CD4-positive, alpha-beta T cell treated with Interferon gamma for 1 hour (primary cell): Measurements from ENCODE around the gene KRTAP10-1.
"Not testable (repeated sequence)": the region's sequence is repeated elsewhere in the genome, so short reads cannot be mapped to it uniquely, and the experiment has no call there.

ENCODE experiments used
- DNase-seq: peaks from one replicate; pipeline ENCODE4 v3.0.0-alpha.2; 2020

KRTAP10-1 gene

DNA sequence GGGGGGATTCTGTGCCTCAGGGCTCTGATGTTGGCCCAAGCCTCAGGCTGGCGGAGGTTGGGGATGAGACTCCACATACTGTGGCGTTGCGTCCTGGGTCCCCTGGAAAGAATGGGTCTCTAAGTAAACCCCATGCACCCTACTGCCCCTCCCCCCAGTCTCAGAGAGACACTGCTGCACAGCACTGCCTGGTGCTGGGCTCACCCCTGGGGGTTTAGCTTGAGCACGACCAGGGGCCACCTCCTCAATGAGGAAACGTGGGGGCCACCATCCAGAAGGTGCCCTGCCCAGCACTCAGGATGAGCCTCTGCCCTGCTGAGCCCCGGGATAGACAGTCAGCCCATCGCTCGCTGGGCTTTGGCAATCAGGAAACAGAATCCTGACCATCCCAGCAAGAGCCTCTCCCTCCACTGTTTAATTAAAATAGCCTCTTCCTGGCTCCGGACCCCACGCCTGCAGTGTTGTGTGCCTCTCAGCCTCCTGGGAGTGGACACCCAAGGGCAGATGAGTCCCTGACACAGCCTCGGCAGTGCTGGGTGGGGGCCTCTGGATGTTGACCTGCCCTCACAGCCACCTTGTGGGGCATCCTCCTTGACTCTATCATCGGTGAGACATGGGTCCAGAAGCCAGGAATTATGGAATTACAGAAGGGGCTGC lies 30.0 kb upstream of the KRTAP10-1 start:
- no peak for DNase-seq

DNA sequence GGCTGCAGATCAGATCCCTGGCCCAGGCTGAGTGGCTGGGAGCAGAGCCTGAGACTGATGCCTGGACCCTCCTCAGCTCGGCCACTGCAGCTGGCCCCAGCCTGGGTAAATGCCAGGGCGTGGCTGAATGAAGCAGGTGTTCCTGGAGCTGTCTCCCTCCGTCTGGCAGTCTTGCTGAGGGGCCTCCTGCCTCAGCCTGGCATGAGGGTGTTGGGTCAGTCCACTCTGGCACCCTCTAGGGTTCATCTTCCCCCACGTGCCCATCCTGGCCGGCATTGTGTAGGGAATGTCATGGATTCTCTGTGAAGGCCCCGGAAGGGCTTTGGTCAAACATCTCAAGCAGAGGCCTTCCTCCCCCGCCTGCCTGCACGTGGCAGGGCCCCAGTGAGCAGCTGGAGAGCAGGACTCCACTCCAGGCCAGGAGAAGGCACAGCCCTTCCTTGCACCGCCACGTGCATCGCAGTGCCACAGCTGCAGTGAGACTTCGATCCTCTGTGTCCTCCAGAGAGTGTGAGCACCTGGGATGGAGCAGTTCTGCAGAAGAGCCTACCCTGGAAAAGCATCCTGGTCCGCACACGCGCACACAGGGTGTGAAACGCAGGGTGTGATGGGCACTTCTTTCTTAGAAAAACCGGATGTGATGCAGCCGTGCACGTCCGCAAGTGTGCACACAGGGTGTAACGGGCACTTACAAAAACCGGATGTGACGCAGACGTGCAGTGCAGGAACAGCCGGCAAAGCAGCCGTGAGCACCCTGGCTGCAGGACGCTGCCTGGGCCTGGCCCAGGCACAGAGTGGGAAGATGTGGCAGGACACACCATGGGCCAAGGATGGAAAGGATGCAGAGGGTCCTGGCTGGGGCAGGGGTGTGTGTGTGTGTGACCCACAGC lies 28.9 kb upstream of the KRTAP10-1 start:
- no peak for DNase-seq

DNA sequence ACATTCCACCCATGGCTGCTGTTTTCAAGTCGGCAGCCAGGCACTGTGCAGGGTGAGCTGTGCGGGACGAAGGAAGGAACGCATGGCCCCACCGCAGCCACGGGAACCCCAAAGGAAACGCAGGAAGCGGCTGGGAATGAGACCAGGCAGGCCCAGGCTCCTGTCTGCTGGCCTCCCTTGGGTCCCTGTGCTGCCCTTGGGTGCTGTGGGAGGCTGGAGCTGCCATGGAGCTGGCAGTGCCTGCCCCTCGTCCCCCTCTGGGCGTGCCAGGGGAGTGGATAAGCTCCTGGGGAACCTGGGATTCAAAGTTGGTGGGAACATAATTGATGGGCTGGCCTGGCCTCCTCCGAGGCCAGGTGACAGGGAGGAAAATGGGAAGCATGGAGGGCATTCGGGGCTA lies 28.3 kb upstream of the KRTAP10-1 start:
- no peak for DNase-seq

GRCh38 chr21:44567481-44568171 lies 27.6 kb upstream of the KRTAP10-1 start:
- no peak for DNase-seq

GRCh38 chr21:44566403-44566802 lies 26.4 kb upstream of the KRTAP10-1 start:
- no peak for DNase-seq

DNA sequence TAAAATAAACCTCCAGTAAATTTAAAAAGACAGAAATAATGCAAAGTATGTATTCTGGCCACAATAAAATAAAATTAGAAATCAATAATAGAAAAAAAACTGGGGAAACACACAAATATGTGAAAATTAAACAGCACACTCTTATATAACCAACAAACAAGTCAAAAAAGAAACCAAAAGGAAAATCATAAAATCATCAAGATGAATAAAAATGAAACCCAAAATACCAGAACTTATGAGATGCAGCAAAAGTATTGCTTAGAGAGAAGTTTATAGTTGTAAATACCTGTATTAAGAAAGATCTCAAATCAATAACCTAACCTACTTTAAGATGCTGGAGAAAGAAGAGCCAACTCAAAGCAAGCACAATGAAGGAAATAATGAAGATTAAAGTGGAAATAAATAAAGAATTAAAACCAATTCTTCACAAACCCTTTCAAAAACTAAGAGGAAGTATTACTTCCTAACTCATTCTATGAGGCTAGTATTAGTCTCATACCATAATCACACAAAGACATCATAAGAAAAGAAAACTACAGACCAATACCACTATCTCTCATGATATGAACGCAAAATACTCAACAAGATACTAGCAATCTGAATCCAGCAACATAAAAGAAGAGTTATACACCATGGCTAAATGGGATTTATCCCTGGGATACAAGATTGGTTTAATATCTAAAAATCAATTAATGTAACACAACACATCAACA lies 25.0 kb upstream of the KRTAP10-1 start:
- DNase-seq, result no peak

GRCh38 chr21:44564099-44564498 lies 24.1 kb upstream of the KRTAP10-1 start:
- DNase-seq, result no peak

GRCh38 chr21:44558695-44559094 lies 18.7 kb upstream of the KRTAP10-1 start, which contains the start of gene KRTAP10-3:
Gene KRTAP10-3, minus strand, starts transcription at chr21:44558795. Its CDS starts 80 bp downstream, at chr21:44558715.
- DNase-seq, result no peak

- not testable (repeated sequence) for DNase-seq
Measured at GRCh38 chr21:44558329-44558675, 18.3 kb upstream of the KRTAP10-1 start.

- DNase-seq, result no peak
Measured at GRCh38 chr21:44557491-44558328, 17.7 kb upstream of the KRTAP10-1 start.

GRCh38 chr21:44556879-44557278 lies 16.9 kb upstream of the KRTAP10-1 start:
- DNase-seq, result no peak

DNA sequence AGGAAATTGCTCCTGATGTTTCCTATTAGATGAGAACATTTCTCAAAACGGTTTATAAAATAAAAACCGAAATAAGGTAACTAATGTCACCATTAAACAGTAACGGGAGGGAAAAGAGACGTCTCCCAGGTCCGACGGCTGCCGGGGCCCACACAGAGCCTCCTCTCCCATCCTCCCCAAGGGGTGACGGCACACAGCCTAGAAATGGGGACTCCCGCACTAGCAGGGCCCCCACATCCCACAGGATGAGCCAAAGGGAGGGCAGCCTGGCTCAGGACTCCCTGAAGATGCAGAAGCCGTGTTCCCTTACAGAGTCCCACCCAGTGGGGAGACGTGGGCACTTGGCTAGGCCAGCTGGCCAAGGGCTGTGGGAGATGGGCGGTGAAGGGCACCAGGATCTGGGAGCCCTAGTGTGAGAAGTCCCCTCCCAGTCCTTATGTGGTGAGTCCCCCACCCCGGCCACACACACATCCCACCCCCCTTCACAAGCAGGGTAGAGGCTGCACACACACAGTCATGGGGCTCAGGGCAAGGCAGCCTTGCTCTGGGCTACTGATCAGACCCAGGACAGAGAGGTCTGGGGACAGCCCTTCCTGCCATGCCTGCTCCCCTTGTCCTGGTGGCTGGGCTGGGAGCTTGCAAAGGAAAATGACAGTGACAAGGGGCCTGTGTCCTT lies 15.3 kb upstream of the KRTAP10-1 start:
- DNase-seq, result no peak

DNA sequence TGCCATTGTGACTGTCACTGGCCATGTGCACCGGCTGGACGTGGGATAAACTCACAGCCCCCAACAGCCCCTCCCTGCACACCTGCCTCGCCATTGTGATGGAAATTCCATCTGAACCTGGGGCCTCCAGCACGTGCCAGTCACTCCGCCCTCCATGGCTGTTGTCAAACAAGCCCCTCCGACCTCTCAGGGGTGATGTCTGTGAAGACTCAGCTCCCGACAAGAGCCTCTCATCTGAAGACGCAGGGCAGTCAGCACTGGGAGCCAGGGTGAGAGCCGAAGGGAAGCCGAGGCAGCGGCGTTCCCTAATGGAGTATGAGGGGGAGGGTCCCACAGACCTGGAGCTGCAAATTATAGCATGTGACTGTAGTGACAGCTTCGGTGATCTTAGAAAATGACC lies 12.7 kb upstream of the KRTAP10-1 start:
- no peak for DNase-seq

DNA sequence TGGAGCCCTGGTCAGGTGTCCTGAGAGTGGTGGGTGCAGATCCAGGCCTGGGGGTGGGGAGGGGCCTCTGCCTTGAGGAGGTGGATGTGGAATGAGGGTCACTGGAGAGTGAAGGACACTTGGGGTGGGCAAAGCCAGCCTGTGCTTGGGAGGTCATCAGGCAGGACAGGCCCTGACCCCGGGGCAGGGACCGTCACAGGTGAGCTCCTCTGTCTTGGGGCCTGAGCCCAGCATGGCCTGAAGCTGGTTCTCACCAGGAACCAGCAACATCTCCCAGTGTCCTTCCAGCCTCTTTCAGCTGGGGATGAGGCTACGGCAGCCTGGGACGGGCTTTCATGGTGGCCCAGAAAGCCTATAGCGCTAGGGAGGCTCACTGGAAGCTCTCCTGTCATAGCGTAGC lies 12.1 kb upstream of the KRTAP10-1 start:
- no peak for DNase-seq

- no peak for DNase-seq
Measured at GRCh38 chr21:44551340-44551961, 11.5 kb upstream of the KRTAP10-1 start, which contains the start of gene KRTAP10-2. Gene KRTAP10-2, minus strand, starts transcription at chr21:44551505. Its CDS starts 47 bp downstream, at chr21:44551458.

DNA sequence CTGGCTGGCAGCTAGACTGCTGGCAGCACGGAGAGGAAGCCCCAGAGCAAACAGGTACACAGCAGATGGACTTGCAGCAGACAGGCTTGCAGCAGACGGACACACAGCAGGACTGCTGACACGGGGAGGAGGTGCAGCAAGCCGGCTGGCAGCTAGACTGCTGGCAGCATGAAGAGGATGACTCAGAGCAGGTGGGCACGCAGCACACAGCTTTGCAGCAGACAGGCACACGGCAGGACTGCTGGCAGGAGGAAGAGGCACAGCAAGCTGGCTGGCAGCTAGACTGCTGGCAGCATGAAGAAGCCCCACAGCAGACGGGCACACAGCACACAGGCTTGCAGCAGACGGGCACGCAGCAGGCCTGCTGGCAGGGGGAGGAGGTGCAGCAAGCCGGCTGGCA lies 10.8 kb upstream of the KRTAP10-1 start:
- DNase-seq, result no peak

DNA sequence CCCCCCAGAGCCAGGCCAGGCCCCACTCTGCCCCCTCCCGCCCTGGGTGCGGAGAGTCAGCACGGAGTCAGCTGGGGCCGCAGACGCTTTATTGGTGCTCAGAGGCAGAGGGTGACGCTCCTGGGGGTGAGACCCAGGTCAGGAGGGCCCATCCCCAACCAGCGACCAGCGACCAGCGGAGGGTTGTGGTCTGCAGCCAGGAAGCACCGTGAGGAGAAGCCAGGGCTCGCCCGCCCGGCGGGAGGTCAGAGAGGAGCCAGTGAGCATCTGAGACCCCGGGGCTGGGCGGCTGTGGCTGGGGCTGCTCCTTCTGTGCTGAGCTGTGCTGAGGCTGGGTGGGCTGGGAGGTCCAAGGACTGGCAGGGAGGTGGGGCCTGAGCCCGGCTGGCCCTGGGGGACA lies 10.3 kb upstream of the KRTAP10-1 start:
- DNase-seq, result not testable (repeated sequence)

DNA sequence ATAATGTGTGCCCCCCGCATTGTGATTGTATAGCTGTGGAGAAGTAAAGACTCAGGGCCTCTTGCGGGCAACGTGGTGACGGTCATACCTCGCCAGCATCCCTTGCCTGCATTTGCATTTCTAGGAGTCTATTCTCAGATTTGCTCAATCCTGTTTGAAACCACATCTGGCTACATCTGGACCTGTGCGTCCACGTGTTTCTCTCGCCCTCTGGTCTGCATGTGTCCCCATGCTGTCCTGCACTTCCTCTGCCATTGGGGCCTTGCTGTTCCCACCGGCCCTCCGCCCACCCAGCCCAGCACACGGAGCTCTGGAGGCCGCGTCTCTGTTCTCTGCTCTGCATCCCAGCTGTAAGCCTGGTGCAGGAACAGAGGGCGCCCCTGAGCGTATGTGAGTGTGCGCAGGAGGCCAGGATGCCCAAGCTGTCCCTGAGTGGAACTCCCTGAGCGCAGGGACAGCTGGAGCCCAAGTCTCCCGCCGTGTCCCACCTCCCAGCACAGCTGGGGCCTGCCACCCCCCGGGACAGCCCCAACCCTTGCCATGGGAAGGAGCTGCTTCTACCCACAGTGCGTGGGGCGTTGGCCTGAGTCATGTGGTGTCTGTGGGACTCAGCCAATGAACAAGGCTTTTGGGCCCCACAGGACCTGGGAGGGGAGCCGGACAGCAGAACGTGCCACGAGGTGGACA lies 9.7 kb upstream of the KRTAP10-1 start:
- DNase-seq, result no peak

- no peak for DNase-seq
Measured at GRCh38 chr21:44548922-44549321, 8.9 kb upstream of the KRTAP10-1 start.

- DNase-seq, result no peak
Measured at GRCh38 chr21:44548381-44548780, 8.4 kb upstream of the KRTAP10-1 start.
